Sigmoid colon (tissue), 7 donors: ENCODE results near the gene GMEB2. TPM values are rescaled to one million over a fixed set of nuclear protein-coding genes. Genes with fewer than 3 reads are reported as not detected.

Experiments
- DNase-seq: peaks from one replicate; pipeline ENCODE4 v3.0.0-alpha.2; 2019
- H3K27ac ChIP-seq, 4 donors: fragments of 200-600 bp; sonication (generic); one replicate each; pipeline ENCODE4 v1.5.1; 2016 to 2019; ENCODE audit warnings: mild to moderate bottlenecking in 1 of 4
- H3K27me3 ChIP-seq, 3 donors: fragments of 200-600 bp; sonication (generic); one replicate each; pipeline ENCODE4 v1.5.1; 2019; ENCODE audit warnings: mild to moderate bottlenecking in 1 of 3
- H3K36me3 ChIP-seq, 4 donors: fragments of 200-600 bp; sonication (generic); one replicate each; pipeline ENCODE4 v1.5.1; 2016 to 2019
- H3K4me1 ChIP-seq, 4 donors: fragments of 200-600 bp; sonication (generic); one replicate each; pipeline ENCODE4 v1.5.1; 2017 to 2019
- H3K4me3 ChIP-seq, 4 donors: fragments of 200-600 bp; sonication (generic); one replicate each; pipeline ENCODE4 v1.5.1; 2017 to 2019; ENCODE audit warnings: mild to moderate bottlenecking in 2 of 4, moderate library complexity in 1 of 4
- H3K9me3 ChIP-seq, 4 donors: fragments of 200-600 bp in 3 of 4; sonication (generic) in 3 of 4; one replicate each; pipeline versions ENCODE4 v1.5.1 to v1.6.1; 2013 to 2019
- EP300 ChIP-seq, 4 donors: sonication (generic); formaldehyde crosslinking; IDR thresholded peaks; one replicate each; pipeline ENCODE4 v1.6.1; 2017; ENCODE audit warnings: antibody characterized with exemption in 4 of 4
- POLR2A ChIP-seq, 2 donors: fragments of 450-650 bp; IDR thresholded peaks; one replicate each; pipeline ENCODE4 v1.6.1; 2016; ENCODE audit warnings: antibody characterized with exemption in 2 of 2, mild to moderate bottlenecking in 2 of 2, moderate library complexity in 2 of 2
- POLR2AphosphoS5 ChIP-seq, 4 donors: sonication (generic); formaldehyde crosslinking; IDR thresholded peaks; one replicate each; pipeline ENCODE4 v1.6.1; 2017; ENCODE audit warnings: antibody characterized with exemption in 4 of 4
- WGBS, 2 donors: extraction: QIAGEN DNeasy Blood & Tissue Kit; methylation state at CpG; one replicate each; pipeline ENCODE4 v1.1.7; 2013; 5-methylcytosine and 5-hydroxymethylcytosine counted together
- intact Hi-C: fragments of 100-400 bp; cut with DNase I; formaldehyde crosslinking; loops from one replicate; pipeline ENCODE4 v1.15.1; 2023
- polyA plus RNA-seq, 3 donors: library from polyadenylated mRNA; stranded (reverse); fragments of 200-250 nt; gene quantifications; one replicate each; pipeline ENCODE4 v1.2.3, GENCODE V29; 2013
- total RNA-seq, 4 donors: library from RNA; depleted of rRNA; stranded (reverse); fragments of >200 nt; gene quantifications; one replicate each; pipeline ENCODE4 v1.1.0, GENCODE V29; 2016
- TF ChIP-seq, protein P1 (sequence below), 4 experiments: fragments of 450-650 bp in 3 of 4; fragments of 200-600 bp in 1 of 4; IDR thresholded peaks; one replicate each; pipeline ENCODE4 v1.5.1; 2016 to 2019; ENCODE audit warnings: antibody characterized with exemption in 4 of 4, mild to moderate bottlenecking in 3 of 4, moderate library complexity in 2 of 4
- donor health status: healthy with polysubstance abuse.
- donor health status: Bipolar disorder and iron deficiency.
- donor health status: healthy.

Gene GMEB2
- total and polyA plus RNA-seq, 7 donors = 6.0 to 15.1 (median 7.9) TPM

GRCh38 chr20:63668351-63668750 is 41.5 kb upstream of the GMEB2 start:
- no peak for DNase-seq
- H3K4me3 ChIP-seq = no peak overlapping the region
- no peak for TF ChIP-seq POLR2AphosphoS5 (IDR thresholded peaks at IDR 0.05)
- TF ChIP-seq, protein P1, sequence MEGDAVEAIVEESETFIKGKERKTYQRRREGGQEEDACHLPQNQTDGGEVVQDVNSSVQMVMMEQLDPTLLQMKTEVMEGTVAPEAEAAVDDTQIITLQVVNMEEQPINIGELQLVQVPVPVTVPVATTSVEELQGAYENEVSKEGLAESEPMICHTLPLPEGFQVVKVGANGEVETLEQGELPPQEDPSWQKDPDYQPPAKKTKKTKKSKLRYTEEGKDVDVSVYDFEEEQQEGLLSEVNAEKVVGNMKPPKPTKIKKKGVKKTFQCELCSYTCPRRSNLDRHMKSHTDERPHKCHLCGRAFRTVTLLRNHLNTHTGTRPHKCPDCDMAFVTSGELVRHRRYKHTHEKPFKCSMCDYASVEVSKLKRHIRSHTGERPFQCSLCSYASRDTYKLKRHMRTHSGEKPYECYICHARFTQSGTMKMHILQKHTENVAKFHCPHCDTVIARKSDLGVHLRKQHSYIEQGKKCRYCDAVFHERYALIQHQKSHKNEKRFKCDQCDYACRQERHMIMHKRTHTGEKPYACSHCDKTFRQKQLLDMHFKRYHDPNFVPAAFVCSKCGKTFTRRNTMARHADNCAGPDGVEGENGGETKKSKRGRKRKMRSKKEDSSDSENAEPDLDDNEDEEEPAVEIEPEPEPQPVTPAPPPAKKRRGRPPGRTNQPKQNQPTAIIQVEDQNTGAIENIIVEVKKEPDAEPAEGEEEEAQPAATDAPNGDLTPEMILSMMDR (IDR thresholded peaks at IDR 0.05) = no peak
- no peak for TF ChIP-seq EP300 (IDR thresholded peaks at IDR 0.05)
- TF ChIP-seq POLR2A (IDR thresholded peaks at IDR 0.05) = no peak
- peaks cover 18 to 63% (median 40%) of the 10 kb centered on the region in 4 donors for H3K36me3 ChIP-seq
- intact Hi-C loops = no loop called here
- H3K9me3 ChIP-seq = no peaks in the 10 kb centered on the region
- no peaks in the 10 kb centered on the region for H3K27me3 ChIP-seq
- H3K27ac ChIP-seq = no peak overlapping the region
- peaks cover 0 to 6% (median 0%) of the 10 kb centered on the region in 4 donors for H3K4me1 ChIP-seq
- 92 to 96% methylated on average over 11 of the region's 11 CpGs for WGBS, 2 donors

DNA sequence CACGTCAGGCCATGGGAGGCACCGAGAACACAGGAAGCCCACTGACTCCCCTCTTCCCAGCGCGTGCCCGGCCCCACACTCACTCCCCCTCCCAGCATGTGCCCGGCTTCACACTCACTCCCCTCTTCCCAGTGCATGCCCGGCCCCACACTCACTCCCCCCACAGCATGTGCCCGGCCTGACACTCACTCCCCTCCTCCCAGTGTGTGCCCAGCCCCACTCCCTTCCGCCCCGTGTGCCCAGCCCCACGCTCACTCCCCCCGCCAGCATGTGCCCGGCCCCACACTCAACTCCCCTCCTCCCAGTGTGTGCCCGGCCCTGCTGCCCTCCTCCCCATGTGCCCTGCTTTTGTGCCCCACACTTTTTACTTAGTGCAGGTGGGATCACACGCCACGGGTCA is 41.0 kb upstream of the GMEB2 start:
- H3K4me1 ChIP-seq = peaks cover 0 to 6% (median 0%) of the 10 kb centered on the region in 4 donors
- H3K27me3 ChIP-seq = no peaks in the 10 kb centered on the region
- DNase-seq = no peak
- peaks cover 21 to 67% (median 41%) of the 10 kb centered on the region in 4 donors for H3K36me3 ChIP-seq
- intact Hi-C loops = no loop called here
- no peak overlapping the region for H3K27ac ChIP-seq
- no peak overlapping the region for H3K4me3 ChIP-seq
- WGBS, 2 donors = 93% methylated on average over 16 of the region's 16 CpGs
- TF ChIP-seq, protein P1 (IDR thresholded peaks at IDR 0.05) = no peak
- TF ChIP-seq POLR2AphosphoS5 (IDR thresholded peaks at IDR 0.05) = no peak
- no peak for TF ChIP-seq POLR2A (IDR thresholded peaks at IDR 0.05)
- TF ChIP-seq EP300 (IDR thresholded peaks at IDR 0.05) = no peak
- H3K9me3 ChIP-seq = no peaks in the 10 kb centered on the region

- H3K4me3 ChIP-seq = no peak overlapping the region
- H3K9me3 ChIP-seq = no peaks in the 10 kb centered on the region
- no peak for DNase-seq
- no peak for TF ChIP-seq POLR2A (IDR thresholded peaks at IDR 0.05)
- no peak for TF ChIP-seq EP300 (IDR thresholded peaks at IDR 0.05)
- TF ChIP-seq POLR2AphosphoS5 (IDR thresholded peaks at IDR 0.05) = no peak
- TF ChIP-seq, protein P1 (IDR thresholded peaks at IDR 0.05) = no peak
- 94 to 97% methylated on average over 14 of the region's 14 CpGs for WGBS, 2 donors
- peaks cover 21 to 78% (median 40%) of the 10 kb centered on the region in 4 donors for H3K36me3 ChIP-seq
- H3K27me3 ChIP-seq = no peaks in the 10 kb centered on the region
- H3K27ac ChIP-seq = no peak overlapping the region
- H3K4me1 ChIP-seq = peaks cover 0 to 6% (median 0%) of the 10 kb centered on the region in 4 donors
- intact Hi-C loops = no loop called here
These were observed 38.8 kb upstream of the GMEB2 start for GRCh38 chr20:63665708-63666107.

- WGBS, 2 donors = 80 to 81% methylated on average over 18 of the region's 18 CpGs
- no peak for DNase-seq
- intact Hi-C loops = no loop called here
- Histone ChIP-seq H3K4me1 (peaks cover 0 to 6% (median under 1%) of the 10 kb centered on the region in 4 donors), H3K27me3 (no peaks in the 10 kb centered on the region), H3K9me3 (no peaks in the 10 kb centered on the region), H3K27ac (no peak overlapping the region), H3K36me3 (peaks cover 21 to 83% (median 40%) of the 10 kb centered on the region in 4 donors), H3K4me3 (no peak overlapping the region)
- no peak for TF ChIP-seq POLR2A (IDR thresholded peaks at IDR 0.05)
- no peak for TF ChIP-seq POLR2AphosphoS5 (IDR thresholded peaks at IDR 0.05)
- TF ChIP-seq, protein P1 (IDR thresholded peaks at IDR 0.05) = no peak
- TF ChIP-seq EP300 (IDR thresholded peaks at IDR 0.05) = no peak
These were observed 38.1 kb upstream of the GMEB2 start for GRCh38 chr20:63664861-63665594.
